Measurements from ENCODE around the gene ZNF581. TPM values are rescaled to one million over a fixed set of nuclear protein-coding genes. Genes with fewer than 3 reads are reported as not detected.

ZNF581 gene
- total and polyA plus RNA-seq, 11 donors = 4.7 to 12.7 (median 7.2) TPM

DNA sequence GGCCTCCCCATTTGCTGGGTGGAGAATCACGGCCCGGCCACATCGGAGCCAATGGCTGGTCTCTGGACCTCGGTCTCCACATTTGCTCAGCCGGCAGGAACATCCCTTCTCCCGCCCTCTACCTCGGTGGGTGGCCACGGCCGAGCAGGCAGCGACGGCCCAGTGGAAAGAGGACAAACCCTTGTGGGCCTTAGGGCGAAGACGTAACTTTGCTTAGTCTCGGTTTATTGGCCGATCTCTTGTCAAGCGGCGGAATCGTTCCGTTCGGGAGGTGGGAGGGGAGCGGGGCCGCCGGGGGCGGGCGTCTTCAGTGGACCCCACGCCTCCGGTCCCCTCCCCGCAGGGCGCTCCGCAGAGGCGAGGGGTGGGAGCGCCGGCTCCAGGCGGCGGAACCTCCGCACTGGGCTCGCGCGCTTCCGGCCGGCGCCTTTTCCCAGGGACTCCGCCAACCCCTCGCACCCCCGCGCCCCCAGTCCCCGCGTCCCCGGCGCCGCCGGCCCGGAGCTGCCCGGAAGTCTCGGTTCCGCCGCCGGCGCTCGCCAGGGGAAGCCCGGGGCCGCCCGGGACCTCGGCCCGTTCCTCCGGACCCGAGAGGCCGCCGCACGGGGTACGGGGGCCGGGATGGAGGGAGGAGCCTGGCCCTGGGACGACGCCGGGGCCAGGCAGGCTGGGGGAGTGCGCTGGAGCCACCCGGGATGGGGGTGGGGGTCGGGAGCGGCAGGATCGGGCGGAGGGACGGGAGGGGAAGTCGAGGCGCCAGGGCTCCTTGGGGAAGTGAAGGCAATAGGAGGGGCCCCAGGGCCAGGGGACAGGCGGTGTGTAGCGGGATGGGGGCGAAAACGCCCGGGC lies 2.6 kb upstream of the ZNF581 start, which contains the start of gene ZNF580:
Gene ZNF580, plus strand, starts transcription at position 426 of the 849 bp plus-strand sequence. CDS start 1,507 bp downstream, outside the sequence.
- TF ChIP-seq POLR2A (IDR thresholded peaks at IDR 0.05) = peak in 1 of 2 donors; percentile 15
- TF ChIP-seq, protein P1, sequence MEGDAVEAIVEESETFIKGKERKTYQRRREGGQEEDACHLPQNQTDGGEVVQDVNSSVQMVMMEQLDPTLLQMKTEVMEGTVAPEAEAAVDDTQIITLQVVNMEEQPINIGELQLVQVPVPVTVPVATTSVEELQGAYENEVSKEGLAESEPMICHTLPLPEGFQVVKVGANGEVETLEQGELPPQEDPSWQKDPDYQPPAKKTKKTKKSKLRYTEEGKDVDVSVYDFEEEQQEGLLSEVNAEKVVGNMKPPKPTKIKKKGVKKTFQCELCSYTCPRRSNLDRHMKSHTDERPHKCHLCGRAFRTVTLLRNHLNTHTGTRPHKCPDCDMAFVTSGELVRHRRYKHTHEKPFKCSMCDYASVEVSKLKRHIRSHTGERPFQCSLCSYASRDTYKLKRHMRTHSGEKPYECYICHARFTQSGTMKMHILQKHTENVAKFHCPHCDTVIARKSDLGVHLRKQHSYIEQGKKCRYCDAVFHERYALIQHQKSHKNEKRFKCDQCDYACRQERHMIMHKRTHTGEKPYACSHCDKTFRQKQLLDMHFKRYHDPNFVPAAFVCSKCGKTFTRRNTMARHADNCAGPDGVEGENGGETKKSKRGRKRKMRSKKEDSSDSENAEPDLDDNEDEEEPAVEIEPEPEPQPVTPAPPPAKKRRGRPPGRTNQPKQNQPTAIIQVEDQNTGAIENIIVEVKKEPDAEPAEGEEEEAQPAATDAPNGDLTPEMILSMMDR (IDR thresholded peaks at IDR 0.05) = no peak
- peak within 1 kb of the TSS; percentile 83 to 96 (median 92) for H3K27ac ChIP-seq
- H3K9me3 ChIP-seq = no peaks in the 10 kb centered on the region
- 0 to 1% (median 1%) methylated on average over 22 to 89 of the region's 89 CpGs for WGBS, 4 donors
- H3K4me1 ChIP-seq = peaks cover 13 to 87% (median 53%) of the 10 kb centered on the region in 12 donors
- no peaks in the 10 kb centered on the region for H3K27me3 ChIP-seq
- H3K4me3 ChIP-seq = peak within 1 kb of the TSS; percentile 64 to 98 (median 84)
- ATAC-seq (peak; percentile 11 to 73 (median 66)), DNase-seq (peak; percentile 71 to 86 (median 76))
- H3K36me3 ChIP-seq = peaks cover 0 to 21% (median 11%) of the 10 kb centered on the region in 9 donors
- intact Hi-C loops (cut with DNase I) = no loop called here

DNA sequence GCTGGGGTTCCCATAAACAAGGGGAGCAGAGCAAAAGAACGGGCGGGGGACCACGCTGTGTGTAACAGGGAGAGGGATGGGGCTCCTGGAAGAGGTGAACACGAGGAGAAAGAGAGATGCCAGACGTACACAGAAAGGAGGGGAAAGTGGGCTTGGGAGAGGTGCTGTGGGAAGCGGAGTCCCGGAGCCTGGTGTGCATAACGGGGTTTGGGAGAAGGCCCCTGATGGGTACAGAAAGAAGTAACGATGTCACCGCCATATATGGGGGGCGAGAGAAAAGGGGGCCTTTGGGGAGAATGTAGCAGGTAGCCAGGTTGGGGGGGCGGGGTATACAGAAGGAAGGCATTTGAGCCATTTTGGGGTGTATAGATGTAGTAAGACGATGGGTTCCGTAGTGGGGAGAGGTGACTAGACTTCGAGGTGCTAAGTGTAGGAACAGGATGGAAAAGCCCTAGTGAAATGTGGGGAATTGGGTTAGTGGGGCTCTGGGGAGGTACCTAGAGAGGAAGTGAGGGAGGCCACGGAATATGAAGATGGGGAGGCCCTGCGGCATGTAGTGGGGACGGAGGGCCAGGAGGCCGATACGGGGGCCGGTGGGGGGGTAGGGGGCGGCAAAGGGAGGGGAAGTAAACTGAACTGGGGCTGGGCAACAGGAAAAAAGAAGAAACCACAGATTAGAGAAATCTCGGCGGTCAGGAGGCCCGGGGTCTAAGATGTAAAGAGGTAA lies 1.9 kb upstream of the ZNF581 start:
- Histone ChIP-seq H3K36me3 (peaks cover 0 to 22% (median 13%) of the 10 kb centered on the region in 9 donors), H3K4me3 (peak overlapping the region; percentile 64 to 98 (median 84)), H3K4me1 (peaks cover 10 to 79% (median 45%) of the 10 kb centered on the region in 12 donors), H3K9me3 (no peaks in the 10 kb centered on the region), H3K27ac (peak overlapping the region; percentile 83 to 96 (median 92)), H3K27me3 (no peaks in the 10 kb centered on the region)
- WGBS, 4 donors = 1 to 2% (median 2%) methylated on average over 25 of the region's 25 CpGs
- intact Hi-C loops (cut with DNase I) = no loop called here
- peak in 2 of 4 donors; percentile 1 to 2 for ATAC-seq
- no peak for TF ChIP-seq POLR2A (IDR thresholded peaks at IDR 0.05)
- TF ChIP-seq, protein P1 (IDR thresholded peaks at IDR 0.05) = no peak
- DNase-seq = no peak

DNA sequence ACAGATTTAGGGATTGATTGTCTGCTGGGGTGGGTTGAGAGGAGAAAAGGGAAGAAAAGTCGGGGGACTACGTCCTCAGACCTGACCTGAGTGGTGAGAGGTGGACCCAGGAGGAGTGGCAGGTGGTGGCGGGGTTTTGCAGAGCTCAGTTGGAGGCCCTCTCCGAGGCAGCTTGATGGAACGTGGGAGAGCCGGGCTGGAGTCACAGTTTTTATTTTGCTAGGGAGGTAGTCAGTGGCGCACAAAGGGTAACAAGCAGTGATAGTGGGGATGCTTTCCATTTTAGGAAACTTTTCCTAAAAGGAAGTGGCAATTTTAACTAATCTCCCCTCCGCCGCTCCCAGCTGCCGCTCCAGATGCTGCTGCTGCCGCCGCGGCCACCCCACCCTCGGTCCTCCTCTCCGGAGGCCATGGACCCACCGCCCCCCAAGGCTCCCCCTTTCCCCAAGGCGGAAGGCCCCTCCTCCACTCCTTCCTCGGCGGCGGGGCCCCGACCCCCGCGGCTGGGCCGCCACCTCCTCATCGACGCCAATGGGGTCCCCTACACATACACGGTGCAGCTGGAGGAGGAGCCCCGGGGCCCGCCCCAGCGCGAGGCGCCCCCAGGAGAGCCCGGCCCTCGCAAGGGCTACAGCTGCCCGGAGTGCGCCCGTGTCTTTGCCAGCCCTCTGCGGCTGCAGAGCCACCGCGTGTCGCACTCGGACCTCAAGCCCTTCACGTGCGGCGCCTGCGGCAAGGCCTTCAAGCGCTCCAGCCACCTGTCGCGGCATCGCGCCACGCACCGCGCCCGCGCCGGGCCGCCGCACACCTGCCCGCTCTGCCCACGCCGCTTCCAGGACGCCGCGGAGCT lies 1.1 kb upstream of the ZNF581 start:
- TF ChIP-seq, protein P1 (IDR thresholded peaks at IDR 0.05) = no peak
- TF ChIP-seq POLR2A (IDR thresholded peaks at IDR 0.05) = peak in 1 of 2 donors; percentile 20
- DNase-seq (no peak), ATAC-seq (peak in 1 of 4 donors; percentile 2)
- H3K4me1 ChIP-seq = peaks cover 12 to 78% (median 46%) of the 10 kb centered on the region in 12 donors
- no peaks in the 10 kb centered on the region for H3K9me3 ChIP-seq
- intact Hi-C loops (cut with DNase I) = no loop called here
- H3K27me3 ChIP-seq = no peaks in the 10 kb centered on the region
- peaks cover 0 to 22% (median 13%) of the 10 kb centered on the region in 9 donors for H3K36me3 ChIP-seq
- WGBS, 4 donors = 1 to 4% (median 3%) methylated on average over 33 to 65 of the region's 65 CpGs
- H3K27ac ChIP-seq = peak overlapping the region in 11 of 12 donors; percentile 62 to 96 (median 93)
- H3K4me3 ChIP-seq = peak overlapping the region; percentile 64 to 98 (median 84)

Measured in heart left ventricle (tissue), 16 donors.